ENCODE results near the gene PLBD2. TPM values are rescaled to one million over a fixed set of nuclear protein-coding genes. Genes with fewer than 3 reads are reported as not detected.

The PLBD2 gene
- total and polyA plus RNA-seq, 5 donors = 33.7 to 54.3 (median 50.4) TPM

GRCh38 chr12:113438523-113439300 lies 80.3 kb downstream of the PLBD2 start:
- Histone ChIP-seq H3K27me3 (ENCODE audit: control insufficient read depth, insufficient read depth) (no peaks in the 10 kb centered on the region), H3K4me3 (ENCODE audit: low read length) (no peak overlapping the region), H3K27ac (ENCODE audit: low read length) (no peak overlapping the region), H3K9me3 (ENCODE audit: control insufficient read depth, low read length) (no peaks in the 10 kb centered on the region), H3K4me1 (ENCODE audit: control insufficient read depth, insufficient read depth, low read length) (no peaks in the 10 kb centered on the region)
- ATAC-seq (no peak), DNase-seq (no peak)
- intact Hi-C loops (cut with DNase I) = no loop called here
- WGBS = 76% methylated on average over 4 of the region's 4 CpGs

DNA sequence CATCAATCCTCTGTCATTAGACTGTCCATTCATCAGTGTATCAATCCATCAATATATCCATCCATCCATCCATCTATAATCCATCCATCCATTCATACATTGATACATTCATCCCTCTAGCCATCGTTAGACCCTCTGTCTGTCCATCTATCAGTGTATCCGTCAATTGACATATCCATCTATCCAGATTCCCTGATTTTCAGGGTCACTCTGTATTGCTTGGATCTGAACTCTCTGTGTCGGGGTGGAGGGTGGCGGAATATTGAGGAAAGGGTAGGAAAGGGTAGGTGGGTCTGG lies 80.9 kb downstream of the PLBD2 start:
- no peaks in the 10 kb centered on the region for H3K27me3 ChIP-seq (ENCODE audit: control insufficient read depth, insufficient read depth)
- no peak overlapping the region for H3K4me3 ChIP-seq (ENCODE audit: low read length)
- WGBS = 37% methylated on average over 4 of the region's 4 CpGs
- no peaks in the 10 kb centered on the region for H3K4me1 ChIP-seq (ENCODE audit: control insufficient read depth, insufficient read depth, low read length)
- no peak for ATAC-seq
- intact Hi-C loops (cut with DNase I) = no loop called here
- no peak for DNase-seq
- no peak overlapping the region for H3K27ac ChIP-seq (ENCODE audit: low read length)
- H3K9me3 ChIP-seq (ENCODE audit: control insufficient read depth, low read length) = no peaks in the 10 kb centered on the region

DNA sequence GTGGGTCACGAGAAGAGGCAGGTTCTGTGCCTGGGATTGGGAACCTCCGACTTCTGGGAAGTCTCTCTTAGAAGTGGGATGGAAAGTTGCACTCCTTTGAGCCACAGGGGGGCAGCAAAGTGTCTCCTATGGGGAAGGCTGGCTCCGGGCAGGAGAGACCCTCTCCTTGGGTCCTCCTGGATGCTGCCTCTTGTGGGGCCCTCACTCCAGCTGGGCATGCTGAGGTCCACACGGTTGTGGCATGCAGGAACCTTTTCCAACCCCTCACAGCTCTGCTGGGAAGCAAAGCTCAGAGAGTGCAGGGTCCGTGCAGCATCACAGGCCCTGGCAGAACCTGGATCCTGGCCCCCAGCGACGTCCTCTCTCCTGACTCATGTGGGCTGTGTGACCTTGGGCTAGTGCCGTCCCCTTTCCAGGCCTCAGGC lies 81.2 kb downstream of the PLBD2 start:
- intact Hi-C loops (cut with DNase I) = loop anchor here in 1 of 4 donors (5.0 kb wide), 1 partner anchor 473 kb away; no protein-coding TSS in a partner anchor
- H3K9me3 ChIP-seq (ENCODE audit: control insufficient read depth, low read length) = no peaks in the 10 kb centered on the region
- ATAC-seq (peak; percentile 37 to 48), DNase-seq (peak; percentile 43 to 72 (median 71))
- H3K4me3 ChIP-seq (ENCODE audit: low read length) = no peak overlapping the region
- no peaks in the 10 kb centered on the region for H3K4me1 ChIP-seq (ENCODE audit: control insufficient read depth, insufficient read depth, low read length)
- no peak overlapping the region for H3K27ac ChIP-seq (ENCODE audit: low read length)
- H3K27me3 ChIP-seq (ENCODE audit: control insufficient read depth, insufficient read depth) = no peaks in the 10 kb centered on the region
- 26% methylated on average over 8 of the region's 8 CpGs for WGBS

GRCh38 chr12:113440336-113440735 lies 81.9 kb downstream of the PLBD2 start:
- no peak for ATAC-seq
- H3K4me3 ChIP-seq (ENCODE audit: low read length) = no peak overlapping the region
- H3K9me3 ChIP-seq (ENCODE audit: control insufficient read depth, low read length) = no peaks in the 10 kb centered on the region
- WGBS = 64% methylated on average over 7 of the region's 7 CpGs
- no peaks in the 10 kb centered on the region for H3K4me1 ChIP-seq (ENCODE audit: control insufficient read depth, insufficient read depth, low read length)
- intact Hi-C loops (cut with DNase I) = loop anchor here in 1 of 4 donors (5.0 kb wide), 1 partner anchor 472 kb away; no protein-coding TSS in a partner anchor
- H3K27ac ChIP-seq (ENCODE audit: low read length) = no peak overlapping the region
- no peak for DNase-seq
- H3K27me3 ChIP-seq (ENCODE audit: control insufficient read depth, insufficient read depth) = no peaks in the 10 kb centered on the region

Other genes starting within 250 kb of the PLBD2 start
- gene RASAL1, start 222.8 kb upstream of the PLBD2 start, total RNA-seq = not detected
- not detected for gene RASAL1, start 222.8 kb upstream of the PLBD2 start, polyA plus RNA-seq
- not detected for gene CFAP73, start 208.9 kb upstream of the PLBD2 start, total RNA-seq
- gene CFAP73, start 208.9 kb upstream of the PLBD2 start, polyA plus RNA-seq = 0.09 TPM
- gene DDX54, start 173.1 kb upstream of the PLBD2 start, total RNA-seq = 10 to 100 TPM; 27.5 to 36.1 (median 31.3) TPM
- 17.2 TPM for gene DDX54, start 173.1 kb upstream of the PLBD2 start, polyA plus RNA-seq
- gene RITA1, start 172.9 kb upstream of the PLBD2 start, total RNA-seq = 10 to 100 TPM; 10.1 to 15.5 (median 14.2) TPM
- 11.6 TPM for gene RITA1, start 172.9 kb upstream of the PLBD2 start, polyA plus RNA-seq
- 10 to 100 TPM; 73.8 to 96.1 (median 76.6) TPM for gene TPCN1, start 137.1 kb upstream of the PLBD2 start, total RNA-seq
- gene TPCN1, start 137.1 kb upstream of the PLBD2 start, polyA plus RNA-seq = 43.1 TPM
- gene SLC8B1, start 23.5 kb upstream of the PLBD2 start, total RNA-seq = 10 to 100 TPM; 11.6 to 16.0 (median 14.0) TPM
- 10.8 TPM for gene SLC8B1, start 23.5 kb upstream of the PLBD2 start, polyA plus RNA-seq
- under 1 TPM in 3 of 4 donors, not detected in 1; 0.26 to 0.58 (median 0.34) TPM for gene SDS, start 45.3 kb downstream of the PLBD2 start, total RNA-seq
- 0.52 TPM for gene SDS, start 45.3 kb downstream of the PLBD2 start, polyA plus RNA-seq
- gene SDSL, start 63.8 kb downstream of the PLBD2 start, total RNA-seq = 1 to 10 TPM; 4.2 to 9.5 (median 5.7) TPM
- 8.0 TPM for gene SDSL, start 63.8 kb downstream of the PLBD2 start, polyA plus RNA-seq
- not detected for gene LHX5, start 113.3 kb downstream of the PLBD2 start, total RNA-seq
- not detected for gene LHX5, start 113.3 kb downstream of the PLBD2 start, polyA plus RNA-seq

All from right cardiac atrium (tissue), 5 donors.